ENCODE measurements around the gene FAM221B.

- TF ChIP-seq CTCF (IDR thresholded peaks at IDR 0.05; ENCODE audit: low read length) (no peak), EZH2phosphoT487 (IDR thresholded peaks at IDR 0.05; ENCODE audit: low read length) (no peak), EZH2 (optimal IDR thresholded peaks at IDR 0.05; ENCODE audit: low read depth, low read length) (no peak)
Observed at GRCh38 chr9:35769763-35770162, 58.8 kb downstream of the FAM221B start.

Data from MM.1S (cell line).